Caco-2 (cell line): ENCODE measurements around the gene GALP. TPM values are rescaled to one million over a fixed set of nuclear protein-coding genes. Genes with fewer than 3 reads are reported as not detected.
A peak's percentile ranks its signal among the peaks of the same experiment; 100 is the strongest.

Source experiments
- BruUV-seq: library from RNA; stranded (reverse); fragments of 400-500 nt; replicated peaks from 2 replicates; lab custom pipeline; 2021; lab: Mats Ljungman, UMichigan
- CTCF ChIA-PET: fragments of 300-600 bp; sonication (Branson Sonifier 250); formaldehyde crosslinking; loops from one replicate; lab custom pipeline; 2022; ENCODE audit warnings: antibody characterized with exemption; lab: Charles Lee
- POLR2A ChIA-PET: fragments of 300-600 bp; sonication (Branson Sonifier 250); formaldehyde crosslinking; loops from one replicate; lab custom pipeline; 2022; ENCODE audit warnings: antibody characterized with exemption; lab: Charles Lee
- DNase-seq, 2 experiments: peaks; one replicate each; pipeline versions ENCODE4 v3.0.0 to v3.0.0-alpha.2; 2020 to 2022
- H3K27me3 ChIP-seq: replicated peaks from 2 replicates; pipeline ENCODE4 v1.6.0; 2011; ENCODE audit warnings: low read length; ENCODE audit not compliant: control insufficient read depth, insufficient read depth
- H3K36me3 ChIP-seq: 2 replicates; pipeline ENCODE4 v1.5.1; 2011; ENCODE audit warnings: low read length; ENCODE audit not compliant: control insufficient read depth, insufficient read depth
- H3K4me1 ChIP-seq: fragments of 250-450 bp; sonication (Bioruptor Pico); 2 replicates; pipeline ENCODE4 v1.5.1; 2020; ENCODE audit warnings: mild to moderate bottlenecking
- H3K4me3 ChIP-seq: 2 replicates; pipeline ENCODE4 v1.5.1; 2011; ENCODE audit warnings: low read depth, mild to moderate bottlenecking, control low read depth, low read length
- H3K9me3 ChIP-seq: fragments of 250-450 bp; sonication (Bioruptor Pico); 2 replicates; pipeline ENCODE4 v1.5.1; 2020; ENCODE audit warnings: mild to moderate bottlenecking, moderate library complexity
- H3K27ac Mint-ChIP-seq: one replicate; pipeline ENCODE4 v1.8.0; 2022; ENCODE audit warnings: mixed read lengths; ENCODE audit not compliant: unreplicated experiment
- H3K27me3 Mint-ChIP-seq: one replicate; pipeline ENCODE4 v1.8.0; 2022; ENCODE audit warnings: mixed read lengths; ENCODE audit not compliant: insufficient read depth, unreplicated experiment
- H3K36me3 Mint-ChIP-seq: one replicate; pipeline ENCODE4 v1.8.0; 2022; ENCODE audit warnings: mild to moderate bottlenecking, mixed read lengths; ENCODE audit not compliant: insufficient read depth, unreplicated experiment
- H3K4me1 Mint-ChIP-seq: one replicate; pipeline ENCODE4 v1.8.0; 2022; ENCODE audit warnings: low read depth, mixed read lengths; ENCODE audit not compliant: unreplicated experiment
- H3K4me3 Mint-ChIP-seq: one replicate; pipeline ENCODE4 v1.8.0; 2022; ENCODE audit warnings: mild to moderate bottlenecking, moderate library complexity, mixed read lengths; ENCODE audit not compliant: unreplicated experiment
- H3K9me3 Mint-ChIP-seq: one replicate; pipeline ENCODE4 v1.8.0; 2022; ENCODE audit warnings: mixed read lengths; ENCODE audit not compliant: unreplicated experiment
- intact Hi-C: fragments of 100-400 bp; cut with micrococcal nuclease; formaldehyde crosslinking; loops from one replicate; pipeline ENCODE4 v1.10.0; 2022; ENCODE audit not compliant: unreplicated experiment
- total RNA-seq: library from RNA; stranded (reverse); gene quantifications from 2 replicates; pipeline ENCODE4 v1.2.3, GENCODE V29; 2022
- TF ChIP-seq, protein P1 (sequence below), 2 experiments: fragments of 200-600 bp in 1 of 2; IDR thresholded peaks; 1 replicate in 1 of 2; 2 replicates in 1 of 2; pipeline versions ENCODE4 v1.5.1 to v1.8.0; 2011 to 2022; ENCODE audit warnings: antibody characterized with exemption in 1 of 2, control low read depth in 1 of 2, inconsistent platforms in 1 of 2, low read depth in 1 of 2, low read length in 1 of 2, mild to moderate bottlenecking in 1 of 2, moderate library complexity in 1 of 2; ENCODE audit not compliant: insufficient read depth in 1 of 2, severe bottlenecking in 1 of 2, unreplicated experiment in 1 of 2

Gene GALP
- total RNA-seq, 1 experiment from 2014 or later = not detected

DNA sequence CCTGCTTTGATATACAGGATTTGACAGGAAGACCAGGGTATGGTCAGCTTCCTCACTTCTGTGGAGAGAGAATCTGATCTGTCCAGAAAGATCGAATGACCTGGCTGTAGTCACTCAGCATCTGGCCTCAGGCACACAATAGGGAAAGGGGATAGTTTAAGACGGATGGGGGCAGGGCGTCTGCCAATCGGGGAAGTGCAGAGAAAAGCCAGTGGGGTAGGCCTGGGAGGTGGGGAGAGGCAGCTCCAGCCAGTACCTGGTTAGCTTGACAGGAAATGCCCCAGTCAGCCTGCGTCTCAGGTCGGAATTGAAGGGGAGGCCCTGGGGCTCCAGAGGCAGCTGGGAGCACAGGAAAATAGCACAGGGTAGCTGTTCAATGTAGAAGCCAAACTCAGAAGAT is 22.3 kb upstream of the GALP start:
- Mint-ChIP-seq H3K27me3 (no peaks in the 10 kb centered on the region), H3K36me3 (peaks cover 51% of the 10 kb centered on the region), H3K4me1 (no peaks in the 10 kb centered on the region), H3K4me3 (no peak overlapping the region), H3K9me3 (no peaks in the 10 kb centered on the region), H3K27ac (peak overlapping the region; percentile 23)
- CTCF ChIA-PET = no interaction called here
- Histone ChIP-seq H3K9me3 (no peaks in the 10 kb centered on the region), H3K36me3 (peaks cover 3% of the 10 kb centered on the region), H3K27me3 (no peaks in the 10 kb centered on the region), H3K4me1 (no peaks in the 10 kb centered on the region), H3K4me3 (no peak overlapping the region)
- POLR2A ChIA-PET = no interaction called here
- TF ChIP-seq, protein P1, sequence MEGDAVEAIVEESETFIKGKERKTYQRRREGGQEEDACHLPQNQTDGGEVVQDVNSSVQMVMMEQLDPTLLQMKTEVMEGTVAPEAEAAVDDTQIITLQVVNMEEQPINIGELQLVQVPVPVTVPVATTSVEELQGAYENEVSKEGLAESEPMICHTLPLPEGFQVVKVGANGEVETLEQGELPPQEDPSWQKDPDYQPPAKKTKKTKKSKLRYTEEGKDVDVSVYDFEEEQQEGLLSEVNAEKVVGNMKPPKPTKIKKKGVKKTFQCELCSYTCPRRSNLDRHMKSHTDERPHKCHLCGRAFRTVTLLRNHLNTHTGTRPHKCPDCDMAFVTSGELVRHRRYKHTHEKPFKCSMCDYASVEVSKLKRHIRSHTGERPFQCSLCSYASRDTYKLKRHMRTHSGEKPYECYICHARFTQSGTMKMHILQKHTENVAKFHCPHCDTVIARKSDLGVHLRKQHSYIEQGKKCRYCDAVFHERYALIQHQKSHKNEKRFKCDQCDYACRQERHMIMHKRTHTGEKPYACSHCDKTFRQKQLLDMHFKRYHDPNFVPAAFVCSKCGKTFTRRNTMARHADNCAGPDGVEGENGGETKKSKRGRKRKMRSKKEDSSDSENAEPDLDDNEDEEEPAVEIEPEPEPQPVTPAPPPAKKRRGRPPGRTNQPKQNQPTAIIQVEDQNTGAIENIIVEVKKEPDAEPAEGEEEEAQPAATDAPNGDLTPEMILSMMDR (IDR thresholded peaks at IDR 0.05; ENCODE audit: insufficient read depth in 1 of 2, low read depth in 1 of 2, low read length in 1 of 2, severe bottlenecking in 1 of 2, unreplicated experiment in 1 of 2) = no peak
- intact Hi-C loops = no loop called here
- DNase-seq = no peak
- BruUV-seq = no TSS peak

DNA sequence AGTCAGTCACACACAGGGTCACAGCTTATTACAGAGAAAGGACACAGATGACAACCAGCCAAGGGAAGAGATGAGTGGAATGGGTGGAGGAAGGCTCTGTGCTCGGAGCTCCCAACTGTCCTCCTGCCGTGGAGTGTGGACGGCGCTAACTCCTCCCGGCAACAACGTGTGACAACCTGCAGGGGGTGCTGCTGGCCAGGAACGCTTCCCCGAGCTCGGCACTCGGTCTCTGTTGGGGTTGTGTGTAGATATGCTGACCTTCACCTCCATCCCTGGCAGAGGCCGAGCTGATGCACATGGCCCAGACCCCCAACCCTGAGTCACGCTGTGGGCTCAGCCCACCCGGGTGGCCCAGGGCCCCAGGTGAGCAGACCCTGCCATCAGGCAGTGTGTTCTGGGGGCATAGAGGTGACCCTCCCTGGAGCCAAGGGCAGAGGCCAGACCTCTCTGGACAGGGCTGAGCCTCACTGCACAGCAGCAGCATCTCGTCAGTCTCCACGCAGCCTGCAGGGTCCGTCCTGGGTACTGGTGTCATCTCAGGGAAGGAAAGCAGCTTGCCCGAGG is 20.6 kb upstream of the GALP start:
- ChIA-PET POLR2A (interaction anchor here (0.5 kb wide), 1 partner anchor 1831 kb away, joined by 3 read pairs; no protein-coding TSS in a partner anchor), CTCF (interaction anchor here (0.7 to 1.7 kb wide), 5 partner anchors 10 to 98 kb away, joined by 3 to 6 read pairs (median 3); no protein-coding TSS in a partner anchor)
- peaks cover 3% of the 10 kb centered on the region for H3K36me3 ChIP-seq
- no peaks in the 10 kb centered on the region for H3K27me3 ChIP-seq
- H3K4me3 Mint-ChIP-seq = no peak overlapping the region
- no peak overlapping the region for H3K4me3 ChIP-seq
- H3K9me3 Mint-ChIP-seq = no peaks in the 10 kb centered on the region
- DNase-seq = no peak
- no peaks in the 10 kb centered on the region for H3K4me1 Mint-ChIP-seq
- H3K9me3 ChIP-seq = no peaks in the 10 kb centered on the region
- TF ChIP-seq, protein P1 (IDR thresholded peaks at IDR 0.05; ENCODE audit: insufficient read depth in 1 of 2, low read depth in 1 of 2, low read length in 1 of 2, severe bottlenecking in 1 of 2, unreplicated experiment in 1 of 2) = peak; percentile 13 to 28
- H3K4me1 ChIP-seq = no peaks in the 10 kb centered on the region
- intact Hi-C loops = no loop called here
- H3K27ac Mint-ChIP-seq = no peak overlapping the region
- H3K27me3 Mint-ChIP-seq = no peaks in the 10 kb centered on the region
- peaks cover 46% of the 10 kb centered on the region for H3K36me3 Mint-ChIP-seq
- BruUV-seq = no TSS peak

DNA sequence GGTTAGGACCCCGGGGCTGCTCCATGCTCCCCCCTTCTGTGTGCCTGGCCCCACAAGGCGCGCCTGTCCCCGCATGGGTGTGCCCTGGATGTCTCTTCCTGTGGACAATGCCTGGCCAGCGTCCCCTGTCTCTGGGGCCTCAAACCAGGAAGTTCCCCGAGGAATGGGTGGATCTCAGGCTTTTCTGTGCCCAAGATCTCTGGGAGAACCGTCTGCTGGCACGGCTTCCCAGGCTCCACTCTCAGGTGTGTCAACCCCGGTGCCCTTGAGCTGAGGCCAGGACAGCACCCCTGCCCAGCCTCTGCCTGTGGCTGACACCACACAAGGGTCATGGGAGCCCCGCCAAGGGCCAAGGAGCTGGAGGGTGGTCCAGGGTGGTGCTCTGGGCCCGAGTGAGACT is 19.0 kb upstream of the GALP start:
- no TSS peak for BruUV-seq
- CTCF ChIA-PET = interaction anchor here (1.1 kb wide), 1 partner anchor 15 kb away, joined by 3 read pairs; no protein-coding TSS in a partner anchor
- Histone ChIP-seq H3K4me1 (no peaks in the 10 kb centered on the region), H3K36me3 (peaks cover 3% of the 10 kb centered on the region), H3K9me3 (no peaks in the 10 kb centered on the region), H3K27me3 (no peaks in the 10 kb centered on the region), H3K4me3 (no peak overlapping the region)
- no peaks in the 10 kb centered on the region for H3K27me3 Mint-ChIP-seq
- DNase-seq = no peak
- H3K4me1 Mint-ChIP-seq = no peaks in the 10 kb centered on the region
- TF ChIP-seq, protein P1 (IDR thresholded peaks at IDR 0.05; ENCODE audit: insufficient read depth in 1 of 2, low read depth in 1 of 2, low read length in 1 of 2, severe bottlenecking in 1 of 2, unreplicated experiment in 1 of 2) = no peak
- POLR2A ChIA-PET = no interaction called here
- no peak overlapping the region for H3K4me3 Mint-ChIP-seq
- intact Hi-C loops = no loop called here
- H3K36me3 Mint-ChIP-seq = peaks cover 46% of the 10 kb centered on the region
- no peak overlapping the region for H3K27ac Mint-ChIP-seq
- no peaks in the 10 kb centered on the region for H3K9me3 Mint-ChIP-seq
